K562 (cell line): ENCODE results near the gene TMED5. TPM values are rescaled to one million over a fixed set of nuclear protein-coding genes. Genes with fewer than 3 reads are reported as not detected.
A peak's percentile ranks its signal among the peaks of the same experiment; 100 is the strongest.

Source experiments
- COPS2 ChIP-seq: fragments of 450-650 bp; conservative IDR thresholded peaks from 2 replicates; pipeline ENCODE4 v1.6.1; 2016; ENCODE audit warnings: mild to moderate bottlenecking, moderate library complexity
- GATAD2A ChIP-seq: fragments of 450-650 bp; IDR thresholded peaks from 2 replicates; pipeline ENCODE4 v1.6.1; 2017
- HDAC1 ChIP-seq, 2 experiments: fragments of 450-650 bp; IDR thresholded peaks; 2 replicates each; pipeline ENCODE4 v1.6.1; 2016 to 2017; ENCODE audit warnings: inconsistent platforms in 1 of 2, mild to moderate bottlenecking in 1 of 2, moderate library complexity in 1 of 2
- HMGN3 ChIP-seq: IDR thresholded peaks from 2 replicates; pipeline ENCODE4 v1.6.1; 2011; ENCODE audit warnings: borderline replicate concordance, low read depth, mild to moderate bottlenecking, mixed read lengths, low read length; ENCODE audit not compliant: insufficient read length; ENCODE audit errors: extremely low read depth
- KLF13 ChIP-seq: fragments of 450-650 bp; IDR thresholded peaks from 2 replicates; pipeline ENCODE4 v1.6.1; 2016; ENCODE audit warnings: missing genetic modification characterization, low read depth, mild to moderate bottlenecking, missing compliant biosample characterization, moderate library complexity, borderline replicate concordance
- PTBP1 ChIP-seq: fragments of 200-400 bp; formaldehyde crosslinking; IDR thresholded peaks from 2 replicates; pipeline ENCODE4 v1.6.1; 2017; ENCODE audit warnings: low read depth, low read length
- SETDB1 ChIP-seq: IDR thresholded peaks from one replicate; pipeline ENCODE4 v1.6.1; 2012; ENCODE audit warnings: low read length, control low read depth, inconsistent platforms
- SRSF3 ChIP-seq: fragments of 200-400 bp; formaldehyde crosslinking; IDR thresholded peaks from 2 replicates; pipeline ENCODE4 v1.6.1; 2016; ENCODE audit warnings: mild to moderate bottlenecking, low read length, moderate library complexity; ENCODE audit not compliant: insufficient read depth
- TFAM ChIP-seq: fragments of 250-450 bp; sonication (Bioruptor Pico); conservative IDR thresholded peaks from 2 replicates; pipeline ENCODE4 v1.5.0; 2021; ENCODE audit warnings: mild to moderate bottlenecking, moderate library complexity
- ZNF197 ChIP-seq: fragments of 200-800 bp; sonication (Bioruptor generic); IDR thresholded peaks from 2 replicates; pipeline ENCODE4 v1.6.1; 2016; ENCODE audit warnings: low read depth, missing genetic modification characterization, missing compliant biosample characterization
- ZNF311 ChIP-seq: fragments of 250-450 bp; sonication (Bioruptor Pico); IDR thresholded peaks from 2 replicates; pipeline ENCODE4 v1.4.0; 2020; ENCODE audit warnings: mild to moderate bottlenecking, moderate library complexity
- ZNF384 ChIP-seq: IDR thresholded peaks from 2 replicates; pipeline ENCODE4 v1.6.1; 2012; ENCODE audit warnings: low read depth, low read length, improper control_type of control experiment
- ZNF644 ChIP-seq: fragments of 200-800 bp; sonication (Bioruptor generic); IDR thresholded peaks from 2 replicates; pipeline ENCODE4 v1.6.1; 2016; ENCODE audit warnings: low read depth, missing genetic modification characterization, missing compliant biosample characterization
- polyA plus RNA-seq, 8 experiments: library from polyadenylated mRNA; depleted of rRNA in 4 of 8; stranded (reverse) in 5 of 8; unstranded in 3 of 8; fragments of >200 nt; fragmentation: Nextera tagmentation in 2 of 8; fragmentation: Illumina TruSeq in 1 of 8; extraction: Ambion mirVana in 2 of 8; extraction: Trizol in 1 of 8; gene quantifications; 2 replicates each; pipeline versions ENCODE4 v1.2.1 to v1.2.3, GENCODE V29; 2011 to 2014; ENCODE audit warnings: inconsistent platforms in 1 of 8, missing spikeins in 1 of 8
- total RNA-seq, 7 experiments: library from RNA; depleted of rRNA in 6 of 7; stranded (reverse); fragments of >200 nt in 6 of 7; fragmentation: Illumina TruSeq in 2 of 7; extraction: Trizol in 2 of 7; gene quantifications; 2 replicates each; pipeline versions ENCODE4 v1.2.1 to v1.2.3, GENCODE V29; 2011 to 2021; ENCODE audit warnings: low replicate concordance in 1 of 7
- TF ChIP-seq, protein P1 (sequence below): fragments of 450-650 bp; formaldehyde crosslinking; IDR thresholded peaks from 2 replicates; pipeline ENCODE4 v1.4.0; 2022; ENCODE audit warnings: mild to moderate bottlenecking, moderate library complexity
- TF ChIP-seq, protein P2 (sequence below): fragments of 250-450 bp; sonication (Bioruptor Pico); IDR thresholded peaks from 2 replicates; pipeline ENCODE4 v1.8.0; 2022; ENCODE audit warnings: inconsistent platforms
- TF ChIP-seq, protein P3 (sequence below): fragments of 250-450 bp; sonication (Bioruptor Pico); IDR thresholded peaks from 2 replicates; pipeline ENCODE4 v1.5.0; 2020; ENCODE audit warnings: mild to moderate bottlenecking, borderline replicate concordance
- TF ChIP-seq, protein P4 (sequence below), 2 experiments: fragments of 450-650 bp; IDR thresholded peaks; 2 replicates each; pipeline ENCODE4 v1.6.1; 2018; ENCODE audit warnings: mild to moderate bottlenecking in 2 of 2, low read depth in 1 of 2; ENCODE audit not compliant: partially characterized antibody in 2 of 2
- TF ChIP-seq, protein P5 (sequence below): fragments of 200-400 bp; formaldehyde crosslinking; IDR thresholded peaks from 2 replicates; pipeline ENCODE4 v1.6.1; 2017; ENCODE audit warnings: mild to moderate bottlenecking, low read depth, low read length, moderate library complexity

The TMED5 gene
- total and polyA plus RNA-seq, 9 of the 15 experiments (the other 6 are each of a cell fraction or from before 2014, with no cell fraction given) = 28.7 to 83.7 (median 67.2) TPM

DNA sequence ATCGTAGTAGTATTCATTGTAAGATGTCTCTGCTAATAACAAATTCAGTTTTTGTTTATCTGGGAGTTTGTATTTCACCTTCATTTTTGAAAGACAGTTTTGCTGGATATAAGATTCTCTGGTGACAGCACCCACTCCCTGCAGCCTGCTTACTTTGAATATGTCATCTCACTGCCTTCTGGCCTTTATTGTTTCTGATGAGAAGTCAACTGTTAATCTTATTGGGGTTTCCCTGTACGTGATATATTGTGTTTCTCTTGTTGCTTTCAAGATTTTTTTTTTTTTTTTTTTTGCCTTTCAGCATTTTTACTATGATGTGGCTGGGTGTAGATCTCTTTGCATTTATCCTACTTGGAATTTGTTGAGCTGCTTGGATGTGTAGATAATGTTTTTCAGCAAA lies 71.9 kb downstream of the TMED5 start (continued):
- TF ChIP-seq, protein P1, sequence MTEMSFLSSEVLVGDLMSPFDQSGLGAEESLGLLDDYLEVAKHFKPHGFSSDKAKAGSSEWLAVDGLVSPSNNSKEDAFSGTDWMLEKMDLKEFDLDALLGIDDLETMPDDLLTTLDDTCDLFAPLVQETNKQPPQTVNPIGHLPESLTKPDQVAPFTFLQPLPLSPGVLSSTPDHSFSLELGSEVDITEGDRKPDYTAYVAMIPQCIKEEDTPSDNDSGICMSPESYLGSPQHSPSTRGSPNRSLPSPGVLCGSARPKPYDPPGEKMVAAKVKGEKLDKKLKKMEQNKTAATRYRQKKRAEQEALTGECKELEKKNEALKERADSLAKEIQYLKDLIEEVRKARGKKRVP (CRISPR knock-in tag) = no peak
- TF ChIP-seq HDAC1 (IDR thresholded peaks at IDR 0.05) = no peak
- TF ChIP-seq PTBP1 = no peak
- TF ChIP-seq, protein P2, sequence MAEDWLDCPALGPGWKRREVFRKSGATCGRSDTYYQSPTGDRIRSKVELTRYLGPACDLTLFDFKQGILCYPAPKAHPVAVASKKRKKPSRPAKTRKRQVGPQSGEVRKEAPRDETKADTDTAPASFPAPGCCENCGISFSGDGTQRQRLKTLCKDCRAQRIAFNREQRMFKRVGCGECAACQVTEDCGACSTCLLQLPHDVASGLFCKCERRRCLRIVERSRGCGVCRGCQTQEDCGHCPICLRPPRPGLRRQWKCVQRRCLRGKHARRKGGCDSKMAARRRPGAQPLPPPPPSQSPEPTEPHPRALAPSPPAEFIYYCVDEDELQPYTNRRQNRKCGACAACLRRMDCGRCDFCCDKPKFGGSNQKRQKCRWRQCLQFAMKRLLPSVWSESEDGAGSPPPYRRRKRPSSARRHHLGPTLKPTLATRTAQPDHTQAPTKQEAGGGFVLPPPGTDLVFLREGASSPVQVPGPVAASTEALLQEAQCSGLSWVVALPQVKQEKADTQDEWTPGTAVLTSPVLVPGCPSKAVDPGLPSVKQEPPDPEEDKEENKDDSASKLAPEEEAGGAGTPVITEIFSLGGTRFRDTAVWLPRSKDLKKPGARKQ (CRISPR knock-in tag) = no peak
- no peak for TF ChIP-seq TFAM (CRISPR knock-in tag)
- TF ChIP-seq GATAD2A = no peak
- TF ChIP-seq SRSF3 = no peak
- TF ChIP-seq KLF13 = no peak
- 0 out of 2 replicates have a peak, but pooled peaks have one; percentile 14 for TF ChIP-seq ZNF384
- TF ChIP-seq, protein P3, sequence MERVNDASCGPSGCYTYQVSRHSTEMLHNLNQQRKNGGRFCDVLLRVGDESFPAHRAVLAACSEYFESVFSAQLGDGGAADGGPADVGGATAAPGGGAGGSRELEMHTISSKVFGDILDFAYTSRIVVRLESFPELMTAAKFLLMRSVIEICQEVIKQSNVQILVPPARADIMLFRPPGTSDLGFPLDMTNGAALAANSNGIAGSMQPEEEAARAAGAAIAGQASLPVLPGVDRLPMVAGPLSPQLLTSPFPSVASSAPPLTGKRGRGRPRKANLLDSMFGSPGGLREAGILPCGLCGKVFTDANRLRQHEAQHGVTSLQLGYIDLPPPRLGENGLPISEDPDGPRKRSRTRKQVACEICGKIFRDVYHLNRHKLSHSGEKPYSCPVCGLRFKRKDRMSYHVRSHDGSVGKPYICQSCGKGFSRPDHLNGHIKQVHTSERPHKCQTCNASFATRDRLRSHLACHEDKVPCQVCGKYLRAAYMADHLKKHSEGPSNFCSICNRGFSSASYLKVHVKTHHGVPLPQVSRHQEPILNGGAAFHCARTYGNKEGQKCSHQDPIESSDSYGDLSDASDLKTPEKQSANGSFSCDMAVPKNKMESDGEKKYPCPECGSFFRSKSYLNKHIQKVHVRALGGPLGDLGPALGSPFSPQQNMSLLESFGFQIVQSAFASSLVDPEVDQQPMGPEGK = no peak
- TF ChIP-seq ZNF644 (tag) = no peak
- TF ChIP-seq, protein P4, sequence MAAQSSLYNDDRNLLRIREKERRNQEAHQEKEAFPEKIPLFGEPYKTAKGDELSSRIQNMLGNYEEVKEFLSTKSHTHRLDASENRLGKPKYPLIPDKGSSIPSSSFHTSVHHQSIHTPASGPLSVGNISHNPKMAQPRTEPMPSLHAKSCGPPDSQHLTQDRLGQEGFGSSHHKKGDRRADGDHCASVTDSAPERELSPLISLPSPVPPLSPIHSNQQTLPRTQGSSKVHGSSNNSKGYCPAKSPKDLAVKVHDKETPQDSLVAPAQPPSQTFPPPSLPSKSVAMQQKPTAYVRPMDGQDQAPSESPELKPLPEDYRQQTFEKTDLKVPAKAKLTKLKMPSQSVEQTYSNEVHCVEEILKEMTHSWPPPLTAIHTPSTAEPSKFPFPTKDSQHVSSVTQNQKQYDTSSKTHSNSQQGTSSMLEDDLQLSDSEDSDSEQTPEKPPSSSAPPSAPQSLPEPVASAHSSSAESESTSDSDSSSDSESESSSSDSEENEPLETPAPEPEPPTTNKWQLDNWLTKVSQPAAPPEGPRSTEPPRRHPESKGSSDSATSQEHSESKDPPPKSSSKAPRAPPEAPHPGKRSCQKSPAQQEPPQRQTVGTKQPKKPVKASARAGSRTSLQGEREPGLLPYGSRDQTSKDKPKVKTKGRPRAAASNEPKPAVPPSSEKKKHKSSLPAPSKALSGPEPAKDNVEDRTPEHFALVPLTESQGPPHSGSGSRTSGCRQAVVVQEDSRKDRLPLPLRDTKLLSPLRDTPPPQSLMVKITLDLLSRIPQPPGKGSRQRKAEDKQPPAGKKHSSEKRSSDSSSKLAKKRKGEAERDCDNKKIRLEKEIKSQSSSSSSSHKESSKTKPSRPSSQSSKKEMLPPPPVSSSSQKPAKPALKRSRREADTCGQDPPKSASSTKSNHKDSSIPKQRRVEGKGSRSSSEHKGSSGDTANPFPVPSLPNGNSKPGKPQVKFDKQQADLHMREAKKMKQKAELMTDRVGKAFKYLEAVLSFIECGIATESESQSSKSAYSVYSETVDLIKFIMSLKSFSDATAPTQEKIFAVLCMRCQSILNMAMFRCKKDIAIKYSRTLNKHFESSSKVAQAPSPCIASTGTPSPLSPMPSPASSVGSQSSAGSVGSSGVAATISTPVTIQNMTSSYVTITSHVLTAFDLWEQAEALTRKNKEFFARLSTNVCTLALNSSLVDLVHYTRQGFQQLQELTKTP (IDR thresholded peaks at IDR 0.05; ENCODE audit: low read depth in 1 of 2, partially characterized antibody in 2 of 2) = no peak
- TF ChIP-seq COPS2 = no peak
- TF ChIP-seq, protein P5, sequence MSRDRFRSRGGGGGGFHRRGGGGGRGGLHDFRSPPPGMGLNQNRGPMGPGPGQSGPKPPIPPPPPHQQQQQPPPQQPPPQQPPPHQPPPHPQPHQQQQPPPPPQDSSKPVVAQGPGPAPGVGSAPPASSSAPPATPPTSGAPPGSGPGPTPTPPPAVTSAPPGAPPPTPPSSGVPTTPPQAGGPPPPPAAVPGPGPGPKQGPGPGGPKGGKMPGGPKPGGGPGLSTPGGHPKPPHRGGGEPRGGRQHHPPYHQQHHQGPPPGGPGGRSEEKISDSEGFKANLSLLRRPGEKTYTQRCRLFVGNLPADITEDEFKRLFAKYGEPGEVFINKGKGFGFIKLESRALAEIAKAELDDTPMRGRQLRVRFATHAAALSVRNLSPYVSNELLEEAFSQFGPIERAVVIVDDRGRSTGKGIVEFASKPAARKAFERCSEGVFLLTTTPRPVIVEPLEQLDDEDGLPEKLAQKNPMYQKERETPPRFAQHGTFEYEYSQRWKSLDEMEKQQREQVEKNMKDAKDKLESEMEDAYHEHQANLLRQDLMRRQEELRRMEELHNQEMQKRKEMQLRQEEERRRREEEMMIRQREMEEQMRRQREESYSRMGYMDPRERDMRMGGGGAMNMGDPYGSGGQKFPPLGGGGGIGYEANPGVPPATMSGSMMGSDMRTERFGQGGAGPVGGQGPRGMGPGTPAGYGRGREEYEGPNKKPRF = no peak
- no peak for TF ChIP-seq ZNF311
- no peak for TF ChIP-seq SETDB1
- TF ChIP-seq ZNF197 (CRISPR knock-in tag) = no peak
- no peak for TF ChIP-seq HMGN3
